Trophoblast cell (in vitro differentiated cells and primary cell): ENCODE data around the gene OR8G1.
A peak's percentile ranks its signal among the peaks of the same experiment; 100 is the strongest.

Source experiments
- DNase-seq, 2 donors: peaks; one replicate each; pipeline ENCODE4 v3.0.0-alpha.2; 2016
- H2AFZ ChIP-seq: 2 replicates; pipeline ENCODE4 v1.6.1; 2013; ENCODE audit warnings: low read length, moderate library complexity, mild to moderate bottlenecking; ENCODE audit not compliant: insufficient read depth, poor library complexity
- H2AK5ac ChIP-seq: 2 replicates; pipeline ENCODE4 v1.6.1; 2013; ENCODE audit warnings: mild to moderate bottlenecking, low read length
- H2BK120ac ChIP-seq: 2 replicates; pipeline ENCODE4 v1.6.1; 2013; ENCODE audit warnings: low read length, mild to moderate bottlenecking, moderate library complexity; ENCODE audit not compliant: insufficient read depth, poor library complexity
- H2BK12ac ChIP-seq: 2 replicates; pipeline ENCODE4 v1.6.1; 2013; ENCODE audit warnings: mild to moderate bottlenecking, low read length, moderate library complexity
- H2BK5ac ChIP-seq: 2 replicates; pipeline ENCODE4 v1.6.1; 2013; ENCODE audit warnings: low read length, low read depth, moderate library complexity, mild to moderate bottlenecking; ENCODE audit not compliant: poor library complexity
- H3K14ac ChIP-seq: 2 replicates; pipeline ENCODE4 v1.6.1; 2013; ENCODE audit warnings: mild to moderate bottlenecking, low read length
- H3K18ac ChIP-seq: 2 replicates; pipeline ENCODE4 v1.6.1; 2013; ENCODE audit warnings: mild to moderate bottlenecking, low read length
- H3K23ac ChIP-seq: 2 replicates; pipeline ENCODE4 v1.6.1; 2013; ENCODE audit warnings: low read length
- H3K27ac ChIP-seq: 2 replicates; pipeline ENCODE4 v1.5.1; 2013; ENCODE audit warnings: low read depth, mild to moderate bottlenecking, inconsistent platforms, low read length, moderate library complexity
- H3K27me3 ChIP-seq: 2 replicates; pipeline ENCODE4 v1.6.1; 2013; ENCODE audit warnings: inconsistent platforms, mild to moderate bottlenecking, low read length, moderate library complexity; ENCODE audit not compliant: insufficient read depth
- H3K36me3 ChIP-seq, 2 experiments: 1 replicate in 1 of 2; 2 replicates in 1 of 2; pipeline ENCODE4 v1.6.1; 2013; ENCODE audit warnings: low read length in 2 of 2, mild to moderate bottlenecking in 2 of 2, moderate library complexity in 1 of 2; ENCODE audit not compliant: insufficient read depth in 2 of 2, control insufficient read depth in 1 of 2
- H3K4ac ChIP-seq: 2 replicates; pipeline ENCODE4 v1.6.1; 2013; ENCODE audit warnings: low read depth, mild to moderate bottlenecking, low read length, moderate library complexity
- H3K4me1 ChIP-seq, 2 experiments: 1 replicate in 1 of 2; 2 replicates in 1 of 2; pipeline ENCODE4 v1.6.1; 2013; ENCODE audit warnings: low read length in 2 of 2, mild to moderate bottlenecking in 2 of 2, moderate library complexity in 1 of 2; ENCODE audit not compliant: insufficient read depth in 2 of 2, control insufficient read depth in 1 of 2
- H3K4me2 ChIP-seq: 2 replicates; pipeline ENCODE4 v1.6.1; 2013; ENCODE audit warnings: inconsistent platforms, mild to moderate bottlenecking, low read length, moderate library complexity
- H3K4me3 ChIP-seq: 2 replicates; pipeline ENCODE4 v1.5.1; 2013; ENCODE audit warnings: mild to moderate bottlenecking, low read depth, low read length, inconsistent platforms
- H3K79me1 ChIP-seq: one replicate; pipeline ENCODE4 v1.6.1; 2013; ENCODE audit warnings: low read length
- H3K79me2 ChIP-seq: 2 replicates; pipeline ENCODE4 v1.6.1; 2013; ENCODE audit warnings: low read length, mild to moderate bottlenecking; ENCODE audit not compliant: control insufficient read depth, insufficient read depth, poor library complexity
- H3K9ac ChIP-seq: 2 replicates; pipeline ENCODE4 v1.6.1; 2013; ENCODE audit warnings: mild to moderate bottlenecking, low read length
- H3K9me3 ChIP-seq: 2 replicates; pipeline ENCODE4 v1.6.1; 2013; ENCODE audit warnings: low read depth, mild to moderate bottlenecking, control low read depth, inconsistent platforms, low read length; ENCODE audit not compliant: insufficient read depth
- H4K12ac ChIP-seq: 2 replicates; pipeline ENCODE4 v1.6.1; 2013; ENCODE audit warnings: low read depth, mild to moderate bottlenecking, low read length, moderate library complexity
- H4K8ac ChIP-seq: 2 replicates; pipeline ENCODE4 v1.6.1; 2013; ENCODE audit warnings: low read depth, mild to moderate bottlenecking, low read length, moderate library complexity
- H4K91ac ChIP-seq: one replicate; pipeline ENCODE4 v1.6.1; 2013; ENCODE audit warnings: low read depth, mild to moderate bottlenecking, low read length, moderate library complexity
- WGBS: extraction: QIAGEN DNeasy Blood & Tissue Kit; methylation state at CpG from one replicate; pipeline ENCODE4 v1.1.7; 2013; ENCODE audit warnings: missing lambda C conversion rate; ENCODE audit not compliant: insufficient read length, insufficient coverage; ENCODE audit errors: extremely low coverage; 5-methylcytosine and 5-hydroxymethylcytosine counted together

OR8G1 gene

GRCh38 chr11:124197999-124198398 lies 42.9 kb upstream of the OR8G1 start:
- Histone ChIP-seq H4K12ac (no peak overlapping the region), H3K27me3 (no peaks in the 10 kb centered on the region), H3K79me1 (no peaks in the 10 kb centered on the region), H3K4me2 (no peak overlapping the region), H3K79me2 (no peaks in the 10 kb centered on the region), H4K8ac (no peak overlapping the region), H3K14ac (no peak overlapping the region), H3K18ac (no peak overlapping the region), H2BK12ac (no peak overlapping the region), H2BK120ac (no peak overlapping the region), H3K9ac (no peak overlapping the region), H3K36me3 (no peaks in the 10 kb centered on the region), H2BK5ac (no peak overlapping the region), H2AK5ac (no peak overlapping the region), H3K4me3 (no peak overlapping the region), H3K27ac (no peak overlapping the region), H3K9me3 (peaks cover 2% of the 10 kb centered on the region), H3K4ac (no peak overlapping the region), H3K23ac (no peak overlapping the region), H3K4me1 (no peaks in the 10 kb centered on the region), H4K91ac (no peak overlapping the region), H2AFZ (no peak overlapping the region)
- no peak for DNase-seq
- no CpG with 5 or more reads among the region's 2 CpGs for WGBS

- no peaks in the 10 kb centered on the region for H3K36me3 ChIP-seq
- no peak overlapping the region for H2BK12ac ChIP-seq
- H3K4me2 ChIP-seq, result no peak overlapping the region
- no peaks in the 10 kb centered on the region for H3K27me3 ChIP-seq
- no peaks in the 10 kb centered on the region for H3K4me1 ChIP-seq
- H3K79me2 ChIP-seq, result no peaks in the 10 kb centered on the region
- no peak for DNase-seq
- H2AK5ac ChIP-seq, result no peak overlapping the region
- H3K4me3 ChIP-seq, result no peak overlapping the region
- no peak overlapping the region for H3K9ac ChIP-seq
- no peak overlapping the region for H4K91ac ChIP-seq
- no peaks in the 10 kb centered on the region for H3K79me1 ChIP-seq
- H4K8ac ChIP-seq, result no peak overlapping the region
- H3K4ac ChIP-seq, result no peak overlapping the region
- peaks cover 2% of the 10 kb centered on the region for H3K9me3 ChIP-seq
- no CpG with 5 or more reads among the region's 7 CpGs for WGBS
- no peak overlapping the region for H2BK5ac ChIP-seq
- no peak overlapping the region for H3K14ac ChIP-seq
- H3K23ac ChIP-seq, result no peak overlapping the region
- no peak overlapping the region for H2AFZ ChIP-seq
- no peak overlapping the region for H3K18ac ChIP-seq
- no peak overlapping the region for H4K12ac ChIP-seq
- H2BK120ac ChIP-seq, result no peak overlapping the region
- H3K27ac ChIP-seq, result no peak overlapping the region
Observed at GRCh38 chr11:124198897-124199296, 42.0 kb upstream of the OR8G1 start.

DNA sequence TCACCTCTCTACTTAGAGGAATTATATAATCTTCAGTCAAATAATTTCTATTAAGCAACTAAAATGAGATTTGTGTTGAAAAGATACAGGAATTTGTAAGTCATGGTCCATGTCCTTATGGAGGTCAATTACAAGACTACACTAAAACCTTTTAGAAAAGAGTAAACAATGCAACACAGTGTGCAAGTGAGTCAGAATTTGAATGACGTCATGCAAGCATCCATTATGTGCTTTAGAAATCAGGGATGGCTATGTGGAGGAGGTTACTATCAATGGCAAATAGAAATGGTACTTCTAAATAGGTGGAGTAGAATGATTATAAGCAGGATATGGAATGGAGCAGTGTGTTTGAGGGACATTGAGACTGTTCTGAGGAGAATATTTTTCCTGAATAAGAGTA lies 41.2 kb upstream of the OR8G1 start:
- Histone ChIP-seq H3K9me3 (peaks cover 2% of the 10 kb centered on the region), H3K27ac (no peak overlapping the region), H3K79me2 (no peaks in the 10 kb centered on the region), H4K12ac (no peak overlapping the region), H3K4ac (no peak overlapping the region), H3K4me1 (no peaks in the 10 kb centered on the region), H2AK5ac (no peak overlapping the region), H4K91ac (no peak overlapping the region), H3K18ac (no peak overlapping the region), H3K4me2 (no peak overlapping the region), H3K79me1 (no peaks in the 10 kb centered on the region), H2AFZ (no peak overlapping the region), H3K4me3 (no peak overlapping the region), H3K9ac (no peak overlapping the region), H3K14ac (no peak overlapping the region), H4K8ac (no peak overlapping the region), H3K23ac (no peak overlapping the region), H3K27me3 (no peaks in the 10 kb centered on the region), H2BK120ac (no peak overlapping the region), H3K36me3 (no peaks in the 10 kb centered on the region), H2BK5ac (no peak overlapping the region), H2BK12ac (no peak overlapping the region)
- DNase-seq, result peak in 1 of 2 donors; percentile 14
- no CpG with 5 or more reads among the region's 1 CpG for WGBS

DNA sequence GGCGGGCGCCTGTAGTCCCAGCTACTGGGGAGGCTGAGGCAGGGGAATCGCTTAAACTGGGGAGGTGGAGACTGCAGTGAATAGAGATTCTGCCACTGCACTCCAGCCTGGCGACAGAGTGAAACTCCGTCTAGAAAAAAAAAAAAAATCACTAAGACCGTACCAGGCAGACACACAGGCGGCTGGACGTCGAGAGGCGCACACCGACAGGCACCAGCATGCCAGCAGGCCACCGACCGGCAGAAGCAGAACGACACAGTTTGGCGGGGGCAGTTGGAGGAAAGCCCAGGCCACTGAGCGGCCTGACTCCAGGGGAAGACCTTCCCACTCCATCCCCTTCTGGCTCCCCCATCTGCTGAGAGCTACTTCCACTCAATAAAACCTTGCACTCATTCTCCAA lies 40.2 kb upstream of the OR8G1 start:
- no peak overlapping the region for H2BK5ac ChIP-seq
- no peaks in the 10 kb centered on the region for H3K79me2 ChIP-seq
- H3K4me2 ChIP-seq, result no peak overlapping the region
- H3K36me3 ChIP-seq, result no peaks in the 10 kb centered on the region
- no peak overlapping the region for H4K91ac ChIP-seq
- H2AFZ ChIP-seq, result no peak overlapping the region
- H4K8ac ChIP-seq, result no peak overlapping the region
- no peak overlapping the region for H4K12ac ChIP-seq
- no peaks in the 10 kb centered on the region for H3K4me1 ChIP-seq
- no CpG with 5 or more reads among the region's 16 CpGs for WGBS
- H2AK5ac ChIP-seq, result no peak overlapping the region
- H3K23ac ChIP-seq, result no peak overlapping the region
- H3K18ac ChIP-seq, result no peak overlapping the region
- no peak for DNase-seq
- no peak overlapping the region for H3K9ac ChIP-seq
- peaks cover 2% of the 10 kb centered on the region for H3K9me3 ChIP-seq
- H3K4me3 ChIP-seq, result no peak overlapping the region
- no peak overlapping the region for H3K4ac ChIP-seq
- no peak overlapping the region for H3K27ac ChIP-seq
- no peak overlapping the region for H2BK12ac ChIP-seq
- no peaks in the 10 kb centered on the region for H3K79me1 ChIP-seq
- H2BK120ac ChIP-seq, result no peak overlapping the region
- no peak overlapping the region for H3K14ac ChIP-seq
- no peaks in the 10 kb centered on the region for H3K27me3 ChIP-seq
